Measurements from ENCODE around the gene ACOX2. TPM values are rescaled to one million over a fixed set of nuclear protein-coding genes. Genes with fewer than 3 reads are reported as not detected.

Gene ACOX2
- total and polyA plus RNA-seq, 2 donors (not counting 3 experiments of a cell fraction or from before 2014, with no cell fraction given) = 1.5 to 10.5 TPM

- CTCF ChIA-PET = interaction anchor here (0.7 kb wide), 1 partner anchor 30 kb away, joined by 3 read pairs; no protein-coding TSS in a partner anchor
Observed at GRCh38 chr3:58524326-58524888, 12.6 kb downstream of the ACOX2 start.

DNA sequence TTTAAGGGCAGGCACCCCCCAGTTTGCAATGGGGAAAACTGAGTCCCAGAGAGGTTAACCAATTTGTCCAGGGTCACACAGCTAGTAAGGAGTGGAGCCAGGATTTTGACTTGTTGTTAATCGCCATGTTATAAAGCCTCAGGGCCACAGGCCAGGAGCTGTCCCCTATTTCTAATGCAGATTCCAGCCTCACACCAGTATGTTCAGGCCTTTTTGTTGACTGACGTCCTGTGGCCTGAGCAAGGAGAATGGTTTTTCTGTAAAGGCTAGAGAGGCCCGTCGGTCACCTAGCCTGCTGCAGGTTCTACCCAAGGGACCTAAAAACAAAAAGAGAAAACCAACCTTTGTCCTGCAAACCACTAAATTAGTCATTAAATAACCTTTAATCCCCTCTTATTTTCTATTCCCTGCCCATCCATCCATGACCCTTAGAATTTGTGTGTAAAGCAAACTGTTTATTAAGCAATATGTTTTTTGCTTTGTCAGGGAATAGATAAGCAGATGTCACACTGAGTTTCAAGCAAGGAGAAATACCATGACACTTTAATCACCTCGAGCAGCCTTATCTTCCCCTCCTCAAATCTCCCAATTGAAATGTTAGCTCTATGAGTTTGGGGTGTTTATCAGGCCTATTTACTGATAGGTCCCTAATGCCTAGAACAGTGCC, 14.1 kb downstream of the ACOX2 start:
- CTCF ChIA-PET = interaction anchor here (0.7 to 2.1 kb wide), 4 partner anchors 12 to 90 kb away, joined by 3 to 10 read pairs (median 3); partner anchors contain the start of genes KCTD6 and PDHB
- Histone ChIP-seq H4K20me1 (replicated peaks; ENCODE audit: control insufficient read depth, extremely low read depth, insufficient read depth, low read length) (no peaks in the 10 kb centered on the region), H3K4me3 (replicated peaks in 1 of 3; ENCODE audit: insufficient read depth in 1 of 3, low read depth in 1 of 3, low read length in 3 of 3) (no peak overlapping the region), H3K27ac (ENCODE audit: insufficient read depth, low read depth, low read length) (no peak overlapping the region), H3K9ac (replicated peaks; ENCODE audit: extremely low read depth, insufficient read depth, low read length) (no peak overlapping the region), H3K4me1 (ENCODE audit: control insufficient read depth, extremely low read depth, insufficient read depth, low read length) (peaks cover 4% of the 10 kb centered on the region), H3K79me2 (ENCODE audit: control insufficient read depth, insufficient read depth, low read length) (no peaks in the 10 kb centered on the region), H3K27me3 (ENCODE audit: control insufficient read depth in 2 of 2, insufficient read depth in 2 of 2, low read length in 2 of 2) (no peaks in the 10 kb centered on the region), H2AFZ (ENCODE audit: low read depth, low read length) (no peak overlapping the region), H3K9me1 (replicated peaks; ENCODE audit: control insufficient read depth, extremely low read depth, insufficient read depth, low read length) (no peaks in the 10 kb centered on the region), H3K4me2 (ENCODE audit: insufficient read depth, low read length) (no peak overlapping the region), H3K36me3 (ENCODE audit: control insufficient read depth in 2 of 2, extremely low read depth in 1 of 2, insufficient read depth in 2 of 2, low read length in 2 of 2) (no peaks in the 10 kb centered on the region), H3K9me3 (replicated peaks; ENCODE audit: control insufficient read depth, insufficient read depth, low read length) (no peaks in the 10 kb centered on the region)
- POLR2A ChIA-PET = no interaction called here
- FAIRE-seq (no peak), DNase-seq (ENCODE audit: low read depth, low spot score) (no peak)
- TF ChIP-seq CTCF (IDR thresholded peaks at IDR 0.05; ENCODE audit: extremely low read depth in 1 of 2, insufficient read depth in 1 of 2, low read depth in 1 of 2, low read length in 2 of 2) (no peak), FOS (IDR thresholded peaks at IDR 0.05; ENCODE audit: borderline replicate concordance, insufficient read depth, low read length) (no peak), JUN (IDR thresholded peaks at IDR 0.05; ENCODE audit: borderline replicate concordance, insufficient read depth, insufficient read length, low read depth) (no peak), GATA2 (IDR thresholded peaks at IDR 0.05; ENCODE audit: insufficient read depth, insufficient read length, low read depth, low read length) (no peak), MAX (IDR thresholded peaks at IDR 0.05; ENCODE audit: insufficient read depth, insufficient read length) (no peak), EZH2 (IDR thresholded peaks at IDR 0.05; ENCODE audit: borderline replicate concordance, low read depth, low read length, severe bottlenecking) (no peak), POLR2AphosphoS5 (IDR thresholded peaks at IDR 0.05; ENCODE audit: insufficient read depth, low read depth, low read length) (no peak), MYC (IDR thresholded peaks at IDR 0.05; ENCODE audit: low read depth, low read length) (no peak), POLR2A (IDR thresholded peaks at IDR 0.05; ENCODE audit: low read depth, low read length) (no peak)
- no TSS peak for BruUV-seq (replicated peaks)
- dilution Hi-C loops (cut with MboI; ENCODE audit: extremely low pct_ligation_motif_present, low sequenced_read_pairs) = no loop called here
- intact Hi-C loops (cut with micrococcal nuclease) = no loop called here

More at GRCh38 chr3:58524326-58524888, 12.6 kb downstream of the ACOX2 start:
- Histone ChIP-seq H3K27me3 (ENCODE audit: control insufficient read depth in 2 of 2, insufficient read depth in 2 of 2, low read length in 2 of 2) (no peaks in the 10 kb centered on the region), H3K9me3 (replicated peaks; ENCODE audit: control insufficient read depth, insufficient read depth, low read length) (no peaks in the 10 kb centered on the region), H4K20me1 (replicated peaks; ENCODE audit: control insufficient read depth, extremely low read depth, insufficient read depth, low read length) (no peaks in the 10 kb centered on the region), H2AFZ (ENCODE audit: low read depth, low read length) (no peak overlapping the region), H3K36me3 (ENCODE audit: control insufficient read depth in 2 of 2, extremely low read depth in 1 of 2, insufficient read depth in 2 of 2, low read length in 2 of 2) (no peaks in the 10 kb centered on the region), H3K4me3 (replicated peaks in 1 of 3; ENCODE audit: insufficient read depth in 1 of 3, low read depth in 1 of 3, low read length in 3 of 3) (no peak overlapping the region), H3K27ac (ENCODE audit: insufficient read depth, low read depth, low read length) (no peak overlapping the region), H3K4me2 (ENCODE audit: insufficient read depth, low read length) (no peak overlapping the region), H3K9ac (replicated peaks; ENCODE audit: extremely low read depth, insufficient read depth, low read length) (no peak overlapping the region), H3K9me1 (replicated peaks; ENCODE audit: control insufficient read depth, extremely low read depth, insufficient read depth, low read length) (no peaks in the 10 kb centered on the region), H3K79me2 (ENCODE audit: control insufficient read depth, insufficient read depth, low read length) (no peaks in the 10 kb centered on the region), H3K4me1 (ENCODE audit: control insufficient read depth, extremely low read depth, insufficient read depth, low read length) (peaks cover 18% of the 10 kb centered on the region)
- TF ChIP-seq GATA2 (IDR thresholded peaks at IDR 0.05; ENCODE audit: insufficient read depth, insufficient read length, low read depth, low read length) (no peak), POLR2AphosphoS5 (IDR thresholded peaks at IDR 0.05; ENCODE audit: insufficient read depth, low read depth, low read length) (no peak), POLR2A (IDR thresholded peaks at IDR 0.05; ENCODE audit: low read depth, low read length) (no peak), MAX (IDR thresholded peaks at IDR 0.05; ENCODE audit: insufficient read depth, insufficient read length) (no peak)
- POLR2A ChIA-PET = no interaction called here
- dilution Hi-C loops (cut with MboI; ENCODE audit: extremely low pct_ligation_motif_present, low sequenced_read_pairs) = no loop called here
- FAIRE-seq (no peak), DNase-seq (ENCODE audit: low read depth, low spot score) (no peak)
- intact Hi-C loops (cut with micrococcal nuclease) = no loop called here
- BruUV-seq (replicated peaks) = no TSS peak
